Measurements from ENCODE around the gene NCKAP5.

The NCKAP5 gene

GRCh38 chr2:133192028-133192427 lies 376.2 kb downstream of the NCKAP5 start:
- no CpG with 5 or more reads among the region's 3 CpGs for WGBS, 2 donors (ENCODE audit: extremely low coverage in 2 of 2, insufficient read length in 2 of 2, insufficient replicate concordance in 1 of 2)
- Histone ChIP-seq H2BK15ac (ENCODE audit: low read length) (no peak overlapping the region), H2AK5ac (ENCODE audit: low read depth, low read length) (no peak overlapping the region), H3K9ac (ENCODE audit: low read depth, low read length, poor library complexity) (no peak overlapping the region), H3K27ac (replicated peaks; ENCODE audit: low read length) (no peak overlapping the region), H2BK12ac (ENCODE audit: low read length) (no peak overlapping the region), H4K91ac (ENCODE audit: low read depth, low read length, poor library complexity) (no peak overlapping the region), H3K14ac (ENCODE audit: low read length) (no peak overlapping the region), H3K4me3 (ENCODE audit: low read length in 2 of 2) (no peak overlapping the region), H3K23ac (ENCODE audit: low read depth, low read length, poor library complexity) (no peak overlapping the region), H3K27me3 (ENCODE audit: control insufficient read depth in 3 of 3, insufficient read depth in 3 of 3, low read depth in 1 of 3, low read length in 3 of 3) (no peaks in the 10 kb centered on the region), H3K18ac (ENCODE audit: low read length) (no peak overlapping the region), H2AFZ (ENCODE audit: low read length) (no peak overlapping the region), H3K79me1 (ENCODE audit: low read depth, low read length) (no peaks in the 10 kb centered on the region), H2BK5ac (ENCODE audit: low read length) (no peak overlapping the region), H2BK120ac (ENCODE audit: low read depth, low read length) (no peak overlapping the region), H3K9me3 (replicated peaks in 1 of 2; ENCODE audit: control insufficient read depth in 2 of 2, insufficient read depth in 1 of 2, low read depth in 1 of 2, low read length in 2 of 2) (peaks cover 0 to 19% of the 10 kb centered on the region in 2 donors), H3K36me3 (replicated peaks in 1 of 2; ENCODE audit: control insufficient read depth in 2 of 2, insufficient read depth in 2 of 2, low read length in 2 of 2) (peaks cover 0 to 6% of the 10 kb centered on the region in 2 donors), H4K8ac (ENCODE audit: low read depth, low read length) (no peak overlapping the region), H3K4ac (ENCODE audit: low read length) (no peak overlapping the region), H3K4me2 (ENCODE audit: insufficient read depth, low read length, poor library complexity, severe bottlenecking) (no peak overlapping the region), H3K4me1 (ENCODE audit: control insufficient read depth in 2 of 2, insufficient read depth in 1 of 2, low read depth in 1 of 2, low read length in 2 of 2) (no peaks in the 10 kb centered on the region)
- DNase-seq (ENCODE audit: low spot score), result no peak

- WGBS, 2 donors (ENCODE audit: extremely low coverage in 2 of 2, insufficient read length in 2 of 2, insufficient replicate concordance in 1 of 2), result no CpG with 5 or more reads among the region's 4 CpGs
- H2BK12ac ChIP-seq (ENCODE audit: low read length), result no peak overlapping the region
Observed at GRCh38 chr2:133177196-133177595, 391.1 kb downstream of the NCKAP5 start.

GRCh38 chr2:133175926-133176325 lies 392.3 kb downstream of the NCKAP5 start:
- Histone ChIP-seq H2AFZ (ENCODE audit: low read length) (no peak overlapping the region), H3K4me1 (ENCODE audit: control insufficient read depth in 2 of 2, insufficient read depth in 1 of 2, low read depth in 1 of 2, low read length in 2 of 2) (peaks cover 0 to 4% of the 10 kb centered on the region in 2 donors), H3K4me2 (ENCODE audit: insufficient read depth, low read length, poor library complexity, severe bottlenecking) (no peak overlapping the region), H2BK5ac (ENCODE audit: low read length) (no peak overlapping the region), H4K91ac (ENCODE audit: low read depth, low read length, poor library complexity) (no peak overlapping the region), H2AK5ac (ENCODE audit: low read depth, low read length) (no peak overlapping the region), H3K27ac (replicated peaks; ENCODE audit: low read length) (no peak overlapping the region), H3K79me1 (ENCODE audit: low read depth, low read length) (no peaks in the 10 kb centered on the region), H3K18ac (ENCODE audit: low read length) (no peak overlapping the region), H3K4ac (ENCODE audit: low read length) (no peak overlapping the region), H3K9me3 (replicated peaks in 1 of 2; ENCODE audit: control insufficient read depth in 2 of 2, insufficient read depth in 1 of 2, low read depth in 1 of 2, low read length in 2 of 2) (peaks cover 0 to 13% of the 10 kb centered on the region in 2 donors), H3K9ac (ENCODE audit: low read depth, low read length, poor library complexity) (no peak overlapping the region), H2BK15ac (ENCODE audit: low read length) (no peak overlapping the region), H2BK12ac (ENCODE audit: low read length) (no peak overlapping the region), H3K4me3 (ENCODE audit: low read length in 2 of 2) (no peak overlapping the region), H3K23ac (ENCODE audit: low read depth, low read length, poor library complexity) (no peak overlapping the region), H3K36me3 (replicated peaks in 1 of 2; ENCODE audit: control insufficient read depth in 2 of 2, insufficient read depth in 2 of 2, low read length in 2 of 2) (peaks cover 0 to 10% of the 10 kb centered on the region in 2 donors), H4K8ac (ENCODE audit: low read depth, low read length) (no peak overlapping the region), H3K27me3 (ENCODE audit: control insufficient read depth in 3 of 3, insufficient read depth in 3 of 3, low read depth in 1 of 3, low read length in 3 of 3) (no peaks in the 10 kb centered on the region), H3K14ac (ENCODE audit: low read length) (no peak overlapping the region), H2BK120ac (ENCODE audit: low read depth, low read length) (no peak overlapping the region)
- WGBS, 2 donors (ENCODE audit: extremely low coverage in 2 of 2, insufficient read length in 2 of 2, insufficient replicate concordance in 1 of 2), result no CpG with 5 or more reads among the region's 3 CpGs
- DNase-seq (ENCODE audit: low spot score), result no peak

More at GRCh38 chr2:133177196-133177595, 391.1 kb downstream of the NCKAP5 start:
- Histone ChIP-seq H2AFZ (ENCODE audit: low read length) (no peak overlapping the region), H3K18ac (ENCODE audit: low read length) (no peak overlapping the region), H4K91ac (ENCODE audit: low read depth, low read length, poor library complexity) (no peak overlapping the region), H3K27ac (replicated peaks; ENCODE audit: low read length) (no peak overlapping the region), H3K36me3 (replicated peaks in 1 of 2; ENCODE audit: control insufficient read depth in 2 of 2, insufficient read depth in 2 of 2, low read length in 2 of 2) (peaks cover 0 to 10% of the 10 kb centered on the region in 2 donors), H3K4ac (ENCODE audit: low read length) (no peak overlapping the region), H3K4me1 (ENCODE audit: control insufficient read depth in 2 of 2, insufficient read depth in 1 of 2, low read depth in 1 of 2, low read length in 2 of 2) (peaks cover 0 to 4% of the 10 kb centered on the region in 2 donors), H3K23ac (ENCODE audit: low read depth, low read length, poor library complexity) (no peak overlapping the region), H3K9me3 (replicated peaks in 1 of 2; ENCODE audit: control insufficient read depth in 2 of 2, insufficient read depth in 1 of 2, low read depth in 1 of 2, low read length in 2 of 2) (peaks cover 0 to 17% of the 10 kb centered on the region in 2 donors), H3K27me3 (ENCODE audit: control insufficient read depth in 3 of 3, insufficient read depth in 3 of 3, low read depth in 1 of 3, low read length in 3 of 3) (no peaks in the 10 kb centered on the region), H3K9ac (ENCODE audit: low read depth, low read length, poor library complexity) (no peak overlapping the region), H2AK5ac (ENCODE audit: low read depth, low read length) (no peak overlapping the region), H2BK15ac (ENCODE audit: low read length) (no peak overlapping the region), H3K14ac (ENCODE audit: low read length) (no peak overlapping the region), H2BK5ac (ENCODE audit: low read length) (no peak overlapping the region), H3K4me2 (ENCODE audit: insufficient read depth, low read length, poor library complexity, severe bottlenecking) (no peak overlapping the region), H4K8ac (ENCODE audit: low read depth, low read length) (no peak overlapping the region), H2BK120ac (ENCODE audit: low read depth, low read length) (no peak overlapping the region), H3K4me3 (ENCODE audit: low read length in 2 of 2) (no peak overlapping the region), H3K79me1 (ENCODE audit: low read depth, low read length) (no peaks in the 10 kb centered on the region)
- no peak for DNase-seq (ENCODE audit: low spot score)

GRCh38 chr2:133173224-133173623 lies 395.0 kb downstream of the NCKAP5 start:
- H2BK5ac ChIP-seq (ENCODE audit: low read length), result no peak overlapping the region
- no peak for DNase-seq (ENCODE audit: low spot score)
- no peak overlapping the region for H2AK5ac ChIP-seq (ENCODE audit: low read depth, low read length)
- no peaks in the 10 kb centered on the region for H3K9me3 ChIP-seq (replicated peaks in 1 of 2; ENCODE audit: control insufficient read depth in 2 of 2, insufficient read depth in 1 of 2, low read depth in 1 of 2, low read length in 2 of 2)
- no peak overlapping the region for H3K4me3 ChIP-seq (ENCODE audit: low read length in 2 of 2)
- H2BK120ac ChIP-seq (ENCODE audit: low read depth, low read length), result no peak overlapping the region
- H3K23ac ChIP-seq (ENCODE audit: low read depth, low read length, poor library complexity), result no peak overlapping the region
- H2BK12ac ChIP-seq (ENCODE audit: low read length), result no peak overlapping the region
- H3K27me3 ChIP-seq (ENCODE audit: control insufficient read depth in 3 of 3, insufficient read depth in 3 of 3, low read depth in 1 of 3, low read length in 3 of 3), result no peaks in the 10 kb centered on the region
- H3K18ac ChIP-seq (ENCODE audit: low read length), result no peak overlapping the region
- H3K9ac ChIP-seq (ENCODE audit: low read depth, low read length, poor library complexity), result no peak overlapping the region
- no peak overlapping the region for H3K14ac ChIP-seq (ENCODE audit: low read length)
- no peak overlapping the region for H4K8ac ChIP-seq (ENCODE audit: low read depth, low read length)
- no peak overlapping the region for H3K27ac ChIP-seq (replicated peaks; ENCODE audit: low read length)
- no peak overlapping the region for H3K4me2 ChIP-seq (ENCODE audit: insufficient read depth, low read length, poor library complexity, severe bottlenecking)
- no peak overlapping the region for H3K4ac ChIP-seq (ENCODE audit: low read length)
- no peaks in the 10 kb centered on the region for H3K36me3 ChIP-seq (replicated peaks in 1 of 2; ENCODE audit: control insufficient read depth in 2 of 2, insufficient read depth in 2 of 2, low read length in 2 of 2)
- no peaks in the 10 kb centered on the region for H3K79me1 ChIP-seq (ENCODE audit: low read depth, low read length)
- H4K91ac ChIP-seq (ENCODE audit: low read depth, low read length, poor library complexity), result no peak overlapping the region
- H2AFZ ChIP-seq (ENCODE audit: low read length), result no peak overlapping the region
- no peak overlapping the region for H2BK15ac ChIP-seq (ENCODE audit: low read length)
- no peaks in the 10 kb centered on the region for H3K4me1 ChIP-seq (ENCODE audit: control insufficient read depth in 2 of 2, insufficient read depth in 1 of 2, low read depth in 1 of 2, low read length in 2 of 2)
